GM21360 (cell line): ENCODE measurements around the gene COX8A.
A peak's percentile ranks its signal among the peaks of the same experiment; 100 is the strongest.
"Not testable (repeated sequence)": the region's sequence is repeated elsewhere in the genome, so short reads cannot be mapped to it uniquely, and the experiment has no call there.

Experiments used
- ATAC-seq: cut with Tn5 transposase; IDR thresholded peaks from one replicate; pipeline ENCODE4 v1.9.1; 2021; ENCODE audit warnings: mild to moderate bottlenecking, moderate library complexity; ENCODE audit not compliant: unreplicated experiment

COX8A gene

GRCh38 chr11:63969461-63969860, 5.0 kb upstream of the COX8A start:
- no peak for ATAC-seq

GRCh38 chr11:63970902-63971301, 3.5 kb upstream of the COX8A start:
- no peak for ATAC-seq

- not testable (repeated sequence) for ATAC-seq
These were observed 535 bp upstream of the COX8A start for GRCh38 chr11:63973912-63974258.

- no peak for ATAC-seq
These were observed 4.3 kb downstream of the COX8A start for GRCh38 chr11:63978551-63979239.

- no peak for ATAC-seq
These were observed 5.0 kb downstream of the COX8A start for GRCh38 chr11:63979426-63979825.

GRCh38 chr11:63985812-63986155, 11.4 kb downstream of the COX8A start:
- peak; percentile 37 for ATAC-seq

GRCh38 chr11:63986156-63986931, 11.9 kb downstream of the COX8A start, which contains the start of gene OTUB1:
Gene OTUB1 (plus strand): TSS chr11:63986438. CDS start chr11:63986457, 19 bp downstream.
- peak; percentile 70 for ATAC-seq

- ATAC-seq = no peak
These were observed 12.6 kb downstream of the COX8A start for GRCh38 chr11:63986932-63987513.

GRCh38 chr11:63991558-63991957, 17.1 kb downstream of the COX8A start:
- ATAC-seq = no peak

- no peak for ATAC-seq
These were observed 18.7 kb downstream of the COX8A start for GRCh38 chr11:63993100-63993499.

GRCh38 chr11:63993993-63994392, 19.6 kb downstream of the COX8A start:
- no peak for ATAC-seq

- ATAC-seq = no peak
These were observed 22.1 kb downstream of the COX8A start for GRCh38 chr11:63996512-63996911.

GRCh38 chr11:63997104-63997700, 22.8 kb downstream of the COX8A start:
- no peak for ATAC-seq

- ATAC-seq = no peak
These were observed 23.4 kb downstream of the COX8A start for GRCh38 chr11:63997801-63998337.

GRCh38 chr11:63998558-63999348, 24.3 kb downstream of the COX8A start:
- ATAC-seq = no peak

GRCh38 chr11:63999349-64000025, 25.1 kb downstream of the COX8A start:
- no peak for ATAC-seq

- no peak for ATAC-seq
These were observed 25.8 kb downstream of the COX8A start for GRCh38 chr11:64000026-64000739.

- ATAC-seq = no peak
These were observed 26.5 kb downstream of the COX8A start for GRCh38 chr11:64000740-64001483.
